ENCODE measurements around the gene CFH. TPM values are rescaled to one million over a fixed set of nuclear protein-coding genes. Genes with fewer than 3 reads are reported as not detected.
"Not testable (repeated sequence)": the region's sequence is repeated elsewhere in the genome, so short reads cannot be mapped to it uniquely, and the experiment has no call there.

CFH gene
- total RNA-seq, 1 donor from 2014 or later, result 8.8 TPM

- Mint-ChIP-seq H3K27me3 (ENCODE audit: low read depth) (no peaks in the 10 kb centered on the region), H3K36me3 (no peaks in the 10 kb centered on the region), H3K4me3 (no peak overlapping the region), H3K27ac (no peak overlapping the region), H3K4me1 (no peaks in the 10 kb centered on the region), H3K9me3 (peaks cover 2% of the 10 kb centered on the region)
- DNase-seq (ENCODE audit: low spot score in 2 of 2, unreplicated experiment in 2 of 2), result no peak
- TF ChIP-seq CTCF (IDR thresholded peaks at IDR 0.05; ENCODE audit: unreplicated experiment), result no peak
These were observed 122.3 kb downstream of the CFH start for GRCh38 chr1:196774175-196774574.

GRCh38 chr1:196774603-196775002, 122.8 kb downstream of the CFH start, which contains the start of gene CFHR3:
CFHR3 (plus strand) TSS chr1:196774840; CDS start chr1:196774887, 47 bp downstream.
- Mint-ChIP-seq H3K27ac (no peak within 1 kb of the TSS), H3K4me1 (no peaks in the 10 kb centered on the region), H3K27me3 (ENCODE audit: low read depth) (no peaks in the 10 kb centered on the region), H3K4me3 (no peak within 1 kb of the TSS), H3K9me3 (peaks cover 3% of the 10 kb centered on the region), H3K36me3 (no peaks in the 10 kb centered on the region)
- no peak for DNase-seq (ENCODE audit: low spot score in 2 of 2, unreplicated experiment in 2 of 2)
- TF ChIP-seq CTCF (IDR thresholded peaks at IDR 0.05; ENCODE audit: unreplicated experiment), result no peak

GRCh38 chr1:196777603-196778002, 125.8 kb downstream of the CFH start:
- no peaks in the 10 kb centered on the region for H3K36me3 Mint-ChIP-seq
- peaks cover 5% of the 10 kb centered on the region for H3K9me3 Mint-ChIP-seq
- H3K27ac Mint-ChIP-seq, result no peak overlapping the region
- TF ChIP-seq CTCF (IDR thresholded peaks at IDR 0.05; ENCODE audit: unreplicated experiment), result no peak
- no peak for DNase-seq (ENCODE audit: low spot score in 2 of 2, unreplicated experiment in 2 of 2)
- H3K27me3 Mint-ChIP-seq (ENCODE audit: low read depth), result no peaks in the 10 kb centered on the region
- H3K4me3 Mint-ChIP-seq, result no peak overlapping the region
- H3K4me1 Mint-ChIP-seq, result no peaks in the 10 kb centered on the region

- peaks cover 9% of the 10 kb centered on the region for H3K9me3 Mint-ChIP-seq
- H3K36me3 Mint-ChIP-seq, result no peaks in the 10 kb centered on the region
- no peak overlapping the region for H3K27ac Mint-ChIP-seq
- no peaks in the 10 kb centered on the region for H3K4me1 Mint-ChIP-seq
- DNase-seq (ENCODE audit: low spot score in 2 of 2, unreplicated experiment in 2 of 2), result no peak
- no peaks in the 10 kb centered on the region for H3K27me3 Mint-ChIP-seq (ENCODE audit: low read depth)
- H3K4me3 Mint-ChIP-seq, result no peak overlapping the region
- TF ChIP-seq CTCF (IDR thresholded peaks at IDR 0.05; ENCODE audit: unreplicated experiment), result peak; percentile 22
These were observed 127.2 kb downstream of the CFH start for GRCh38 chr1:196779093-196779492.

GRCh38 chr1:196791252-196791651, 139.4 kb downstream of the CFH start:
- DNase-seq (ENCODE audit: low spot score in 2 of 2, unreplicated experiment in 2 of 2); H3K27ac Mint-ChIP-seq; H3K4me1 Mint-ChIP-seq; H3K4me3 Mint-ChIP-seq; H3K36me3 Mint-ChIP-seq; H3K27me3 Mint-ChIP-seq (ENCODE audit: low read depth): not testable (repeated sequence)
- H3K9me3 Mint-ChIP-seq, result peaks cover 11% of the 10 kb centered on the region

- not testable (repeated sequence) for H3K4me1 Mint-ChIP-seq; H3K4me3 Mint-ChIP-seq; H3K36me3 Mint-ChIP-seq; H3K27me3 Mint-ChIP-seq (ENCODE audit: low read depth); DNase-seq (ENCODE audit: low spot score in 2 of 2, unreplicated experiment in 2 of 2); H3K9me3 Mint-ChIP-seq; H3K27ac Mint-ChIP-seq
These were observed 142.3 kb downstream of the CFH start for GRCh38 chr1:196794103-196794502.

Other genes with a start within 250 kb of the CFH start
- gene KCNT2, start 43.6 kb upstream of the CFH start, total RNA-seq, result 25.6 to 26.4 TPM (median 26.0 TPM) in 3 replicates
- 0.38 to 0.93 TPM (median 0.42 TPM) in 3 replicates for gene CFHR3, start 122.8 kb downstream of the CFH start, total RNA-seq
- gene CFHR1, start 167.7 kb downstream of the CFH start, total RNA-seq, result 0.45 TPM in 1 of 3 replicates, not detected in the others
- gene CFHR4, start 236.0 kb downstream of the CFH start, total RNA-seq, result not detected in 3 replicates